ENCODE results near the gene ASTN2.

GRCh38 chr9:116483622-116484491, 931.0 kb downstream of the ASTN2 start:
- TF ChIP-seq, protein P1, sequence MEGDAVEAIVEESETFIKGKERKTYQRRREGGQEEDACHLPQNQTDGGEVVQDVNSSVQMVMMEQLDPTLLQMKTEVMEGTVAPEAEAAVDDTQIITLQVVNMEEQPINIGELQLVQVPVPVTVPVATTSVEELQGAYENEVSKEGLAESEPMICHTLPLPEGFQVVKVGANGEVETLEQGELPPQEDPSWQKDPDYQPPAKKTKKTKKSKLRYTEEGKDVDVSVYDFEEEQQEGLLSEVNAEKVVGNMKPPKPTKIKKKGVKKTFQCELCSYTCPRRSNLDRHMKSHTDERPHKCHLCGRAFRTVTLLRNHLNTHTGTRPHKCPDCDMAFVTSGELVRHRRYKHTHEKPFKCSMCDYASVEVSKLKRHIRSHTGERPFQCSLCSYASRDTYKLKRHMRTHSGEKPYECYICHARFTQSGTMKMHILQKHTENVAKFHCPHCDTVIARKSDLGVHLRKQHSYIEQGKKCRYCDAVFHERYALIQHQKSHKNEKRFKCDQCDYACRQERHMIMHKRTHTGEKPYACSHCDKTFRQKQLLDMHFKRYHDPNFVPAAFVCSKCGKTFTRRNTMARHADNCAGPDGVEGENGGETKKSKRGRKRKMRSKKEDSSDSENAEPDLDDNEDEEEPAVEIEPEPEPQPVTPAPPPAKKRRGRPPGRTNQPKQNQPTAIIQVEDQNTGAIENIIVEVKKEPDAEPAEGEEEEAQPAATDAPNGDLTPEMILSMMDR (IDR thresholded peaks at IDR 0.05) = no peak
- TF ChIP-seq POLR2AphosphoS5 (IDR thresholded peaks at IDR 0.05) (no peak), EP300 (IDR thresholded peaks at IDR 0.05; ENCODE audit: low read depth) (no peak), POLR2A (IDR thresholded peaks at IDR 0.05) (no peak)

Measured in transverse colon (tissue), 4 donors.